K562 (cell line): Measurements from ENCODE around the gene HMGXB3. TPM values are rescaled to one million over a fixed set of nuclear protein-coding genes. Genes with fewer than 3 reads are reported as not detected.

Experiments used
- ATAC-seq: fragments of 200-7000 bp; cut with Tn5 transposase; 3 replicates; pipeline ENCODE4 v1.9.1; 2020; ENCODE audit warnings: moderate library complexity
- BruUV-seq: library from RNA; stranded (reverse); fragments of 400-500 nt; replicated peaks from 2 replicates; lab custom pipeline; 2021; lab: Mats Ljungman, UMichigan
- CTCF ChIA-PET: fragments of 300-600 bp; formaldehyde crosslinking; extraction: SDS; loops from one replicate; lab custom pipeline; 2021; ENCODE audit warnings: low intra/inter-chr PET ratio; lab: Yijun Ruan, JAX
- POLR2A ChIA-PET: fragments of 300-600, 350-650 bp; sonication (Branson Sonifier 250); formaldehyde crosslinking; extraction: SDS; loops from one replicate; lab custom pipeline; 2021; ENCODE audit warnings: antibody characterized with exemption, inconsistent platforms; lab: Yijun Ruan, JAX
- DNase-seq, 4 experiments: peaks; one replicate each; pipeline versions ENCODE4 v3.0.0 to v3.0.0-alpha.2; 2011 to 2018; ENCODE audit warnings: low spot score in 3 of 4, mixed read lengths in 3 of 4; ENCODE audit errors: extremely low read depth in 1 of 4
- FAIRE-seq: peaks from 2 replicates; lab custom pipeline; 2011; peaks lifted over from hg19 to GRCh38; lab: Jason Lieb, UNC
- H2AFZ ChIP-seq: 2 replicates; pipeline ENCODE4 v1.6.0; 2011; ENCODE audit warnings: low read depth, low read length, control low read depth, inconsistent platforms
- H3K27ac ChIP-seq: fragments of 200-600 bp; 3 replicates; pipeline ENCODE4 v1.8.0; 2011; ENCODE audit warnings: low read depth, mild to moderate bottlenecking, control low read depth, inconsistent platforms, low read length, moderate library complexity, mixed read lengths; ENCODE audit errors: extremely low read depth
- H3K27me3 ChIP-seq, 2 experiments: fragments of 300-600 bp in 1 of 2; 2 replicates in 1 of 2; 3 replicates in 1 of 2; pipeline versions ENCODE4 v1.6.0 to v1.8.0; 2011; ENCODE audit warnings: inconsistent platforms in 2 of 2, low read length in 2 of 2, mild to moderate bottlenecking in 1 of 2, mixed read lengths in 1 of 2, moderate library complexity in 1 of 2; ENCODE audit not compliant: control insufficient read depth in 2 of 2, insufficient read depth in 2 of 2
- H3K36me3 ChIP-seq: fragments of 300-600 bp; 3 replicates; pipeline ENCODE4 v1.8.0; 2011; ENCODE audit warnings: mild to moderate bottlenecking, low read length, inconsistent platforms; ENCODE audit not compliant: control insufficient read depth, insufficient read depth
- H3K4me1 ChIP-seq, 2 experiments: fragments of 200-600 bp in 1 of 2; replicated peaks in 1 of 2; 2 replicates in 1 of 2; 3 replicates in 1 of 2; pipeline versions ENCODE4 v1.5.1 to v1.8.0; 2011; ENCODE audit warnings: inconsistent platforms in 2 of 2, low read length in 2 of 2, mild to moderate bottlenecking in 1 of 2, mixed read lengths in 1 of 2, moderate library complexity in 1 of 2; ENCODE audit not compliant: control insufficient read depth in 2 of 2, insufficient read depth in 2 of 2
- H3K4me2 ChIP-seq: 2 replicates; pipeline ENCODE4 v1.6.1; 2011; ENCODE audit warnings: low read length, control low read depth, inconsistent platforms, mixed read lengths; ENCODE audit not compliant: insufficient read depth
- H3K4me3 ChIP-seq: fragments of 200-600 bp; sonication (generic), shearing (Covaris generic); 2 replicates; pipeline ENCODE4 v1.5.1; 2016; ENCODE audit warnings: control low read depth, inconsistent platforms
- H3K79me2 ChIP-seq: fragments of 200-600 bp; 3 replicates; pipeline ENCODE4 v1.8.0; 2011; ENCODE audit warnings: low read length, inconsistent platforms; ENCODE audit not compliant: control insufficient read depth, insufficient read depth
- H3K9ac ChIP-seq, 2 experiments: 2 replicates each; pipeline versions ENCODE4 v1.6.0 to v1.6.1; 2011; ENCODE audit warnings: low read depth in 2 of 2, low read length in 2 of 2, control low read depth in 1 of 2, inconsistent platforms in 1 of 2, mild to moderate bottlenecking in 1 of 2, mixed read lengths in 1 of 2; ENCODE audit not compliant: insufficient read depth in 1 of 2
- H3K9me1 ChIP-seq: one replicate; pipeline ENCODE4 v1.6.0; 2011; ENCODE audit warnings: inconsistent platforms, mild to moderate bottlenecking, low read length, moderate library complexity; ENCODE audit not compliant: control insufficient read depth, insufficient read depth
- H3K9me3 ChIP-seq: replicated peaks from 2 replicates; pipeline ENCODE4 v1.5.1; 2011; ENCODE audit warnings: low read depth, low read length, inconsistent platforms; ENCODE audit not compliant: control insufficient read depth, insufficient read depth
- H4K20me1 ChIP-seq: replicated peaks from 2 replicates; pipeline ENCODE4 v1.6.1; 2011; ENCODE audit warnings: low read length, inconsistent platforms, mixed read lengths; ENCODE audit not compliant: control insufficient read depth, insufficient read depth
- ARID1B ChIP-seq: fragments of 450-650 bp; IDR thresholded peaks from 2 replicates; pipeline ENCODE4 v1.6.1; 2016; ENCODE audit warnings: antibody characterized with exemption, mild to moderate bottlenecking, inconsistent platforms
- BDP1 ChIP-seq: IDR thresholded peaks from 3 replicates; pipeline ENCODE4 v1.6.1; 2011; ENCODE audit not compliant: insufficient read length, insufficient read depth
- ETV5 ChIP-seq: sonication (generic); formaldehyde crosslinking; IDR thresholded peaks from 2 replicates; pipeline ENCODE4 v1.4.0; 2020; ENCODE audit warnings: low read depth, mild to moderate bottlenecking, missing genetic modification reagents
- FIP1L1 ChIP-seq: fragments of 200-400 bp; formaldehyde crosslinking; IDR thresholded peaks from 2 replicates; pipeline ENCODE4 v1.6.1; 2018; ENCODE audit warnings: mild to moderate bottlenecking, low read depth, low read length; ENCODE audit not compliant: poor library complexity, severe bottlenecking
- FOSL1 ChIP-seq: fragments of 200-800 bp; sonication (Bioruptor generic); conservative IDR thresholded peaks from 2 replicates; pipeline ENCODE4 v1.6.1; 2016; ENCODE audit warnings: missing genetic modification characterization, missing compliant biosample characterization
- FOXK2 ChIP-seq, 2 experiments: fragments of 450-650 bp; IDR thresholded peaks in 1 of 2; conservative IDR thresholded peaks in 1 of 2; 2 replicates each; pipeline ENCODE4 v1.6.1; 2016; ENCODE audit warnings: low read depth in 2 of 2, mild to moderate bottlenecking in 1 of 2
- MECOM ChIP-seq: fragments of 250-450 bp; sonication (Bioruptor Pico); IDR thresholded peaks from 2 replicates; pipeline ENCODE4 v1.8.0; 2022; ENCODE audit warnings: inconsistent platforms
- MEF2D ChIP-seq: conservative IDR thresholded peaks from 2 replicates; pipeline ENCODE4 v1.6.1; 2016; ENCODE audit warnings: low read depth, missing genetic modification characterization, missing compliant biosample characterization
- NFIC ChIP-seq: fragments of 450-650 bp; IDR thresholded peaks from 2 replicates; pipeline ENCODE4 v1.6.1; 2017; ENCODE audit warnings: mild to moderate bottlenecking, inconsistent platforms
- SMAD4 ChIP-seq: fragments of 250-450 bp; sonication (Bioruptor Pico); conservative IDR thresholded peaks from 2 replicates; pipeline ENCODE4 v1.8.0; 2021; ENCODE audit warnings: inconsistent platforms, mild to moderate bottlenecking, moderate library complexity
- SRSF9 ChIP-seq: fragments of 200-400 bp; formaldehyde crosslinking; IDR thresholded peaks from 2 replicates; pipeline ENCODE4 v1.6.1; 2017; ENCODE audit warnings: low read depth, low read length, borderline replicate concordance
- TCF3 ChIP-seq: sonication (generic); formaldehyde crosslinking; IDR thresholded peaks from 2 replicates; pipeline ENCODE4 v1.4.0; 2020; ENCODE audit warnings: mild to moderate bottlenecking, missing genetic modification reagents
- TCF7L2 ChIP-seq: fragments of 150-350 bp; IDR thresholded peaks from 2 replicates; pipeline ENCODE4 v1.6.1; 2016; ENCODE audit warnings: low read depth, mild to moderate bottlenecking, low read length, moderate library complexity
- ZKSCAN1 ChIP-seq: fragments of 150-350 bp; IDR thresholded peaks from 2 replicates; pipeline ENCODE4 v1.6.1; 2016; ENCODE audit warnings: low read depth, low read length
- ZNF212 ChIP-seq: fragments of 450-650 bp; formaldehyde crosslinking; IDR thresholded peaks from 2 replicates; pipeline ENCODE4 v1.4.0; 2020; ENCODE audit warnings: mild to moderate bottlenecking
- ZNF232 ChIP-seq: sonication (generic); formaldehyde crosslinking; IDR thresholded peaks from 2 replicates; pipeline ENCODE4 v1.8.0; 2022; ENCODE audit warnings: mild to moderate bottlenecking, missing genetic modification reagents
- ZNF253 ChIP-seq: fragments of 250-450 bp; sonication (Bioruptor Pico); conservative IDR thresholded peaks from 2 replicates; pipeline ENCODE4 v1.6.1; 2021; ENCODE audit warnings: mild to moderate bottlenecking
- ZNF263 ChIP-seq: sonication (generic); formaldehyde crosslinking; IDR thresholded peaks from 2 replicates; pipeline ENCODE4 v1.8.0; 2022; ENCODE audit warnings: mild to moderate bottlenecking, missing genetic modification reagents, borderline replicate concordance
- WGBS: fragments of 100-300 bp; shearing (Covaris generic); methylation state at CpG from one replicate; pipeline ENCODE4 v1.1.6; 2016; ENCODE audit warnings: low coverage, mixed read lengths; ENCODE audit not compliant: insufficient coverage; ENCODE audit errors: missing lambda C conversion rate; 5-methylcytosine and 5-hydroxymethylcytosine counted together
- in situ Hi-C: fragments of 300-500 bp; cut with MboI; formaldehyde crosslinking; loops from 4 replicates; pipeline ENCODE4 v1.15.0; 2018; ENCODE audit warnings: inconsistent platforms, mixed read lengths
- intact Hi-C: fragments of 100-400 bp; cut with micrococcal nuclease; formaldehyde crosslinking; loops from 2 replicates; pipeline ENCODE4 v1.14.2; 2022
- polyA plus RNA-seq, 8 experiments: library from polyadenylated mRNA; depleted of rRNA in 4 of 8; stranded (reverse) in 5 of 8; unstranded in 3 of 8; fragments of >200 nt; fragmentation: Nextera tagmentation in 2 of 8; fragmentation: Illumina TruSeq in 1 of 8; extraction: Ambion mirVana in 2 of 8; extraction: Trizol in 1 of 8; gene quantifications; 2 replicates each; pipeline versions ENCODE4 v1.2.1 to v1.2.3, GENCODE V29; 2011 to 2014; ENCODE audit warnings: inconsistent platforms in 1 of 8, missing spikeins in 1 of 8
- total RNA-seq, 7 experiments: library from RNA; depleted of rRNA in 6 of 7; stranded (reverse); fragments of >200 nt in 6 of 7; fragmentation: Illumina TruSeq in 2 of 7; extraction: Trizol in 2 of 7; gene quantifications; 2 replicates each; pipeline versions ENCODE4 v1.2.1 to v1.2.3, GENCODE V29; 2011 to 2021; ENCODE audit warnings: low replicate concordance in 1 of 7
- TF ChIP-seq, protein P1 (sequence below), 2 experiments: fragments of 250-450 bp in 1 of 2; fragments of 450-650 bp in 1 of 2; sonication (Bioruptor Pico) in 1 of 2; IDR thresholded peaks; 2 replicates each; pipeline versions ENCODE4 v1.6.1 to v1.8.0; 2016 to 2021; ENCODE audit warnings: mild to moderate bottlenecking in 2 of 2, moderate library complexity in 2 of 2, missing compliant biosample characterization in 1 of 2, missing genetic modification characterization in 1 of 2
- TF ChIP-seq, protein P2 (sequence below): fragments of 450-650 bp; IDR thresholded peaks from 2 replicates; pipeline ENCODE4 v1.6.1; 2016
- TF ChIP-seq, protein P3 (sequence below): sonication (generic); formaldehyde crosslinking; IDR thresholded peaks from 2 replicates; pipeline ENCODE4 v1.8.0; 2022; ENCODE audit warnings: mild to moderate bottlenecking, missing genetic modification reagents

Gene HMGXB3
- total and polyA plus RNA-seq, 9 of the 15 experiments (the other 6 are each of a cell fraction or from before 2014, with no cell fraction given) = 1.8 to 44.1 (median 32.2) TPM

DNA sequence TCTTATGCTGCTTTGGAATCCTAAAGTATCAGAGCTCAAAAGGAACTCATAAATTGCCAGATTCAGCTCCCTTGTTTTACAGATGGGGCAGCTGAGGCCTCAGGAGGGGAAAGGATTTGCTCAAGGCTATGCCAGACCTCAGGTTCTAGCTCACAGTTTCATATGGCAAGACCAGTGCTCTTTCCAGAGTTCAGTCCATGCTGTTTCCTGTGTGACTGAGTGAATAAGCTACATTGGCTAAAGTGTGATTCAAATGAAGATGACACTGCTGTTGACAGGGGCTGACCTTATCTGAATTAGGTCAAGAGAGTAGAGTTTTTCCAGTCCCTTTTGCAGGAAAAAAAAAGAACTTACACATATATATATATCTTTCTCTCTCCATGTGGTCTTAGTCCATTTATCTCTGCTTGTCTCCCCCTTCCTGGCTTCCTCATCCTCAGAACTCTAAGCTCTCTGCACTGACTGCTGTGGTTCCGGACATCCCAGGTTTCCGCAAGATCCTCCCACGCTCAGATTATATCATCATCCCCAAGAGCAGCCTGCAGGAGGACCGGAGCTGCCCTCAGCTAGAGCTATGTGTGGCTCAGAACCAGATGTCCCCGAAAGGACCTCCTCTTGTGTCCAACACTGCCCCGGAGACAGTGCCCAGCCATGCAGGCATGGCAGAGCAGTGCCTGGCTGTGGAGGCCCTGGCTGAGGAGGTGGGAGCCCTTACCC, 9.3 kb downstream of the HMGXB3 start:
- Histone ChIP-seq H3K9me3 (no peaks in the 10 kb centered on the region; the same call in 1 of the 2 replicates), H3K27me3 (no peaks in the 10 kb centered on the region), H3K4me3 (no peak overlapping the region), H3K79me2 (peaks cover 21% of the 10 kb centered on the region), H3K4me1 (peaks cover 0 to 8% of the 10 kb centered on the region in 2 experiments; a peak in 2 of 5 replicates), H4K20me1 (peaks cover 15% of the 10 kb centered on the region; the same call in 1 of the 2 replicates), H3K36me3 (peaks cover 99% of the 10 kb centered on the region), H3K9ac (no peak overlapping the region), H2AFZ (no peak overlapping the region), H3K9me1 (no peaks in the 10 kb centered on the region), H3K27ac (no peak overlapping the region; the same call in 2 of the 3 replicates), H3K4me2 (no peak overlapping the region)
- WGBS = 74% methylated on average over 6 of the region's 6 CpGs
- POLR2A ChIA-PET = interaction anchor here (0.5 to 1.5 kb wide), 5 partner anchors 9 to 178 kb away, joined by 3 to 4 read pairs (median 3); partner anchors contain the start of genes HMGXB3 and TIGD6
- no TSS peak for BruUV-seq
- FAIRE-seq (no peak), DNase-seq (peak in 2 of 4 experiments; percentile 27 to 36), ATAC-seq (peak; percentile 53; the same call in 2 of the 3 replicates)
- intact Hi-C loops (no loop called here), in situ Hi-C loops (no loop called here)
- CTCF ChIA-PET = no interaction called here
- TF ChIP-seq BDP1 (no peak), MEF2D (tag) (0 out of 2 replicates have a peak, but pooled peaks have one; percentile 38), NFIC (no peak), SRSF9 (no peak), TCF7L2 (no peak), ZNF263 (CRISPR knock-in tag) (peak; percentile 20; the same call in 1 of the 2 replicates), FOXK2 (conservative IDR thresholded peaks at IDR 0.05 in 1 of 2, IDR thresholded peaks at IDR 0.05 in 1 of 2; ENCODE audit: low read depth in 2 of 2) (no peak), TCF3 (peak; percentile 71; the same call in 1 of the 2 replicates), ZNF253 (CRISPR knock-in tag) (no peak), ETV5 (CRISPR knock-in tag) (peak; percentile 83), FOSL1 (tag) (peak; percentile 29; the same call in 1 of the 2 replicates), ZNF232 (CRISPR knock-in tag) (no peak), FIP1L1 (no peak), ZNF212 (no peak), ARID1B (peak; percentile 27; the same call in 1 of the 2 replicates), ZKSCAN1 (no peak), MECOM (CRISPR knock-in tag) (peak; percentile 41; the same call in 1 of the 2 replicates), SMAD4 (CRISPR knock-in tag) (peak; percentile 51; the same call in 1 of the 2 replicates)
- TF ChIP-seq, protein P1, sequence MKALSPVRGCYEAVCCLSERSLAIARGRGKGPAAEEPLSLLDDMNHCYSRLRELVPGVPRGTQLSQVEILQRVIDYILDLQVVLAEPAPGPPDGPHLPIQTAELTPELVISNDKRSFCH (CRISPR knock-in tag; IDR thresholded peaks at IDR 0.05) = no peak
- TF ChIP-seq, protein P1 (tag; IDR thresholded peaks at IDR 0.05) = peak; percentile 39; the same call in 1 of the 2 replicates
- TF ChIP-seq, protein P2, sequence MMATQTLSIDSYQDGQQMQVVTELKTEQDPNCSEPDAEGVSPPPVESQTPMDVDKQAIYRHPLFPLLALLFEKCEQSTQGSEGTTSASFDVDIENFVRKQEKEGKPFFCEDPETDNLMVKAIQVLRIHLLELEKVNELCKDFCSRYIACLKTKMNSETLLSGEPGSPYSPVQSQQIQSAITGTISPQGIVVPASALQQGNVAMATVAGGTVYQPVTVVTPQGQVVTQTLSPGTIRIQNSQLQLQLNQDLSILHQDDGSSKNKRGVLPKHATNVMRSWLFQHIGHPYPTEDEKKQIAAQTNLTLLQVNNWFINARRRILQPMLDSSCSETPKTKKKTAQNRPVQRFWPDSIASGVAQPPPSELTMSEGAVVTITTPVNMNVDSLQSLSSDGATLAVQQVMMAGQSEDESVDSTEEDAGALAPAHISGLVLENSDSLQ = 0 out of 2 replicates have a peak, but pooled peaks have one; percentile 19
- TF ChIP-seq, protein P3, sequence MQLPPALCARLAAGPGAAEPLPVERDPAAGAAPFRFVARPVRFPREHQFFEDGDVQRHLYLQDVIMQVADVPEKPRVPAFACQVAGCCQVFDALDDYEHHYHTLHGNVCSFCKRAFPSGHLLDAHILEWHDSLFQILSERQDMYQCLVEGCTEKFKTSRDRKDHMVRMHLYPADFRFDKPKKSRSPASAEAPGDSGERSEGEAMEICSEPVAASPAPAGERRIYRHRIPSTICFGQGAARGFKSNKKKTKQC (CRISPR knock-in tag) = no peak
